Activated CD4-positive, alpha-beta T cell treated with anti-CD3 and anti-CD28 coated beads, Interleukin-2, amount 50 U/mL, for 1 hour (primary cell): Measurements from ENCODE around the gene RHBDL1.

Experiments
- DNase-seq: peaks from one replicate; pipeline ENCODE4 v3.0.0-alpha.2; 2020

RHBDL1 gene

GRCh38 chr16:721765-722540, 46.5 kb downstream of the RHBDL1 start:
- no peak for DNase-seq

DNA sequence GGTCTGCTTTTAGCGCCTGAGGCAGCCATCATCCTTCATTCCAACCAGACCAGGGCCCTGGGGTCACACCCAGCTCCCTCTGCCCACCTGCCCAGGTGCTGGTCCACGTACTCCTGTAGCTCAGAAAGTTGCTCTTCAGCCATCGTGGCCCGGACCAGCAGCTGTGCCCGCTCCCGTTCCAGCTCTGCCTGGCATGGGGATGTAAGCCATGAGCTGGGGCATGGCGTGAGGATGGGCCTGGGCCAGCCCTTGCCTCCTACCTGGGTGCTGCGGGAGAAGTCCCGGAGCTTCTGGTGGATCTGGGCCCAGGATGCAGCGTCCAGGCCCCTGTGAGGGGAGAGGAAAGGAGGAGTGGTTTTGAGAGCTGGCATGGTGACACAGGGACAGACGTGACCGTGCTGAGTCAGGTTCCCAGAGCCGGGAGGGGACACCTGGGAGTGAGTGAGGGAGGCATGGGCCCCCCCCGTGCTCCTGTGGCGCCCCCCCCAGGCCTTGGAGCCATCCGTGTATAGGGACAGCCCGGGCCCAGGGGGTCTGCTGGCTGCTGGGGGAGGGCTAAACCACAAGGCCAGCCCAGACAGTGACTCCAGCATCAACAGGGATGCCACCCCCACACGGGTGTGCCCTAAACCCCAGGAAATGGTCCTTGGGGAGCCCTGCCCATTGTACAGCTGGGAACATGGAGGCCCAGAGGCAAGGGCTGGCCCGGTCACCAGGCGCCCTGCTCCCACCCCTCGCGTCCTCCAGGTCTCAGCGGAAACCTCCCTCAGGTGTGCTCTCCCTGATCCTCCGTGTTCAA, 47.6 kb downstream of the RHBDL1 start:
- DNase-seq, result no peak

DNA sequence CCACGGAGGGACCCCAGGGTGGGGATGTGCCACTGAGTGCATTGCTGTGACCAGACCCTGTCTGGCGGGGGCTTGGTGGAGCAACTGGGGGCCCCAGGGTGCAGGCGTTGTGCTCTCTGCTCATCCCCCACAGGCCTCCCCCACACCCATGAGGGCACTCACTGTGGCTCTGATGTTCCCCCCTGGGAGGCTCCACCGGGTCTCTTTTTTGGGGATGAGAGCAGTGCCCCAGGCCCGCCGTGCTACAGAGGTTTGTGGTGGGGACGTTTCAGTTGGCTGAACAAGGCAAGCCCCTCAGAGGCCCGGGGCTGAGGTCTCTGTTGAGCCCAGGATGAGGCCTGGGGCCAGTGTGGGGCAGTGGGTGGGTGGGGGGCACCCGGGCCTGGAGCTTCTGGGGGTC, 48.2 kb downstream of the RHBDL1 start:
- DNase-seq, result no peak

DNA sequence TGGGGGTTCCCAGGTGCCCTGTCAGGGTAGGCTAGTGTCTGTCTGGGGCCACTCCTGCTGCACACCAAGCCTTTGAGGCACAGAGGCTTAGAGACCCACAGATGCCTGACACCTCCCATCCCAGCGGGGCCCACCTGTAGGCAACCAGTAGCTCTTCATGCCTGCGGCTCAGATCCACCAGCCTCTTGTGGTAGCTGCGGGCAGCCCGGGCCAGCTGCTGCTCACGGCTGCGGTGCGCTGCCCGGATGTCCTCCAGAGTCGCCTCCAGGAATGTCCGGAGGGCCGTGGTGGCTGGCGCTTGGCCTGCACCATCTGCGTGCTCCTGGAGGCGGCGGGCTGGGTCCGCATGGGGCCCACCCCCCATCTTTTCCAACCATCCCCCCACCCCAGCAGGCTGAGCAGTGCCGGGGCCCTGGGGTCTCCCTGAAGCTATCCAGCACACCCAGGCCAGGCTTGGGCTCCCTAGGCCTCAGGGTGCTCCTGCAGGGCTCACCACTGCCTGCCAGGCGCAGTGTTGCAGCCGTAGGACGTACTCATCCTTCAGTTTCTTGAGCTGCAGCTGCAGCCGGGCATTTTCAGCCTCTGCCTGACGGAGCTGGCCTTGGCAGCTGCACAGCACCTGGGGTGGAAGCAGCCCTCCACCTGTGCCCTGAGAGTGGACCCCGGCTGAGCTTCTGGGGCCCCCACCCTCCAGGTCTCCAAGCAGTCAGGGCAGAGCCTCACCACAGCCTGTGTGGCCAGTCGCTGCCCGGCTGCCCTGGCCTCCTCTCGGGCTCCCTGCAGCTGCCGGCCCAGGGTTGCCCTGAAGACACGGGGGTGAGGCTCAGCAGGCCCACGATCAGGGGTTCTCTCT, 48.9 kb downstream of the RHBDL1 start:
- DNase-seq, result no peak

DNA sequence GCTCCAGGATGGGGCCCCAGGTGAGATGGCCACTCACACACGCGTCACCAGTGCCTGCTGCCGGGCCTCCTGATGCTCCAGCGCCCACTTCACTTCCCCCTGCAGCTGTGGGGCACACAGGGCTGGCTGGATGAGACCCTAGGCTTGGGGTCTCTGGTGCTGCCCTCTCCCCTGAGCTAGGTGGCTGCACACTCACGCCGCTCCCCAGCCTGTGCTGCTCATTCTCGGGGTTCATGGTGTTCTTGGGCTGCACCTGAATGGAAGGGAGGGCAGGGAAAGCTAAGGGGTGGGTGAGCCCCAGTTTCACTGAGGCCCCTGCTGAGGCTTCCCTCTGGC, 49.5 kb downstream of the RHBDL1 start:
- no peak for DNase-seq

DNA sequence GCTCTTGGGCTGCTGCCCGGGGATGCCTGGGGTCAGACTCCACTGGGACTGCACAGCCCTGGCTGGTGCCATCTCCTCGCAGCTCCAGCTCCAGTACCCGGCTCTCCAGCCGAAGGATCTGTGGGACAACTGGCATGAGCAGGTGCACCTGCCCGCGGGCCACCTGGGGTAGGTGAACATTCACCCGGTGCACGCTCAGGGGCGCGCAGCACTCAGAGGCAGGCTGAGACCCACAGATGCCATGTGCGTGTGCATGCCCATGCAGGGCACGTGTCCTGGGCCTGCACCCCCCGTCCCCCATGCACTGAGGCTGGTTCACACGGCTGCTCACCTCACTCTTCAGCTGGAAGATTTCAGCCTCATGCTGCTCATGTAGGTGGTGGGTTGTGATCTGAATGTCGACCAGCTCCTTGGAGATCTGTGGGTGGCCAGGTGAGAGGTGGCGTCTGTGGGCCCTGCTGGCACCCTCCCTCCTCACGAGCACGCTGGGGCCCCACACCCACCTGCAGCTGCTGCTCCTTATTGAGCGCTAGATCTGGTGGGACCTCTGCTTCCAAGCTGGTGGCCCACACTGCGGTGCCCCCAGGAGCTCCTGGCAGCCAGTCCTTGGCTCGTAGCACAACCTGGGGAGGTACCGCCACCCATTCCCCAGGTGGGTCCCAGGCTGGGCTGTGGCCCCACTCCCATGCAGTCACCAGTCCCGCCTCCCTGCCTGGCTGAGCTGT, 50.2 kb downstream of the RHBDL1 start:
- no peak for DNase-seq

DNA sequence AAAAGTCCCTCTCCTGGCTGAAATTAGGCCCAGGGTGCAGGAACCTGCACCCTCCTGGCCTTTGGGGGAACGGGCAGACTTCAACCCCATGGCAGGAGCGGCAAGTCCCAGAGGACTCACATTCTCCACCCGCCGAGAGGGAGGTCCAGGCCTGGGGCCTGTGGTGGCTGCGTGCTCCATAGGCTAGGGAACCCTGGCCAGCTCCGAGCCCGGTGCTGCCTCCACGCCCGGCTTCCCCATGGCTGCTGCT, 50.6 kb downstream of the RHBDL1 start:
- no peak for DNase-seq

- DNase-seq, result peak; percentile 48
Measured at GRCh38 chr16:726438-727290, 51.2 kb downstream of the RHBDL1 start, which contains the start of the genes CCDC78 and HAGHL. Gene CCDC78 (minus strand): TSS chr16:726443. CDS start chr16:726367, 76 bp downstream. Gene HAGHL (plus strand): TSS chr16:727106. CDS start chr16:727510, 404 bp downstream.

GRCh38 chr16:727291-727977, 52.0 kb downstream of the RHBDL1 start:
- DNase-seq, result no peak
